Forelimb muscle (tissue), 1 donor: ENCODE data around the gene VDR. TPM values are rescaled to one million over a fixed set of nuclear protein-coding genes. Genes with fewer than 3 reads are reported as not detected.

Source experiments
- DNase-seq: peaks from one replicate; pipeline ENCODE4 v3.0.0-alpha.2; 2013; ENCODE audit warnings: low read depth
- polyA plus RNA-seq: library from polyadenylated mRNA; unstranded; fragments of 120-200 nt; gene quantifications from one replicate; pipeline ENCODE4 v1.2.1, GENCODE V29; 2013; ENCODE audit not compliant: insufficient read length

The VDR gene
- polyA plus RNA-seq, 1 donor, result 0.46 TPM

- no peak for DNase-seq
Observed at GRCh38 chr12:47894068-47894467, 10.7 kb downstream of the VDR start.

GRCh38 chr12:47892819-47893218, 12.0 kb downstream of the VDR start:
- DNase-seq, result no peak

DNA sequence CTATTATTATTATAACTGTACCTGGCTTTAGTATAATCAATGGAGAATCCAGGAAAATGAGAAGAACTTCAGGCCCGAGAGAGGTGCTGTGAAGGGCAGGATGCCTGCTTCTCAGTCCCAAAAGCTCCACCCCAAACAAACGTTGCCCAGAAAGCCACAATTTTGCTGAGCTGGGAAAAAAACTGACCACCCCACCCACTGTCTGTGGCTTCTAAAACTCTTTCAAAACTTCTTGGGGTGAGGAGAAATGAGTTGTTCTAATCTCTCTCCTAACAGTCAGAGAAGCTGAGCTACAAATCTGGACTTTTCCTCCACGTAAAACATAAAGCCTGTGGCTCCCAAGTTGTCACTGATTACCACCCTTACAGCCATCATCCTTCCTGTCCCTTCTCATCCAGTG, 13.4 kb downstream of the VDR start:
- no peak for DNase-seq

- no peak for DNase-seq
Observed at GRCh38 chr12:47889040-47889439, 15.8 kb downstream of the VDR start.

- no peak for DNase-seq
Observed at GRCh38 chr12:47888153-47888819, 16.5 kb downstream of the VDR start.

GRCh38 chr12:47887529-47887928, 17.3 kb downstream of the VDR start:
- no peak for DNase-seq

GRCh38 chr12:47886510-47887240, 18.1 kb downstream of the VDR start:
- DNase-seq, result no peak

DNA sequence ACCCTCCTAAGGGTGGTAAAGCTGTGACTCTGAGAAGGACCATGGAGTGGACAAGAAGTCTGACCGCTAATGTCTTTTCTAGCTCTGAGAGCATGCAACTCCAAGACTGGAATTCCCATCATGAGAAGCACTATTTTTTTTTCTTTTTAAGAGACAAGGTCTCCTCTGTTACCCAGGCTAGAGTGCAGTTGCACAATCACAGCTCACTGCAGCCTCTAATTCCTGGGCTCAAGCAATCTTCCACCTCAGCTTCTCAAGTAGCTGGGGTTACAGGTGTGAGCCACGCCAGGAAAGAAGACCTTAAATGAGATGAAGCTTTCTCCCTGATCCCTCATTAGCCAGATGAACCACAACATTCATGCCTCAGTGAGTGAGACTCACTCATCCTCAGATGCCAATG, 19.2 kb downstream of the VDR start:
- no peak for DNase-seq

- DNase-seq, result no peak
Observed at GRCh38 chr12:47885012-47885501, 19.7 kb downstream of the VDR start.

- no peak for DNase-seq
Observed at GRCh38 chr12:47884501-47884900, 20.3 kb downstream of the VDR start.

DNA sequence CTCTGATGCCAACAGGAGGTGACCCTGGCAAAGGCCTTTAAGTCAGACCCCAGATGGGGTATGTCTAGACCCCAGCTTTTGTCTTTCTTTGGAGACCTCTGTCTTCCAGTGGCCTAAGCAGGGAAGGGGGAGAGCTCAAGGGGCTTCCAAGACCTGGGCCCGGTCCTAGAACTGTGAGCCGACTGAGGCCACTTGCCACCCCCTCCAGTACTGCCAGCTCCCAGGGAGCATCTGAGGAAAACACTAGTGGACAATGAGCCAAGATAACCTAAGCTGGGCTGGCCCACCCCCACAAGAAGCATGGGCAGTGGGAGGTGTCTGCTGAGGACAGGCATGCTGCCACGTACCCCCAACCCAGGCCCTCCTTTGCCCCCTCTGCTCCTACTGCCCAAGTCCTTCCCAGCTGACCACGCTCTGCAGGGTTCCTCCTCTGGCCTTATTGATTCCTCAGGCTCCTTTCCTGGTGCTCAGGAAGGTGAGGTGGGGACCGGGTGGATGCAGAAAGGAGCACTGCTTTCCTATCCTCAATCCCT, 21.1 kb downstream of the VDR start:
- DNase-seq, result no peak

- no peak for DNase-seq
Observed at GRCh38 chr12:47882781-47883546, 21.8 kb downstream of the VDR start.

DNA sequence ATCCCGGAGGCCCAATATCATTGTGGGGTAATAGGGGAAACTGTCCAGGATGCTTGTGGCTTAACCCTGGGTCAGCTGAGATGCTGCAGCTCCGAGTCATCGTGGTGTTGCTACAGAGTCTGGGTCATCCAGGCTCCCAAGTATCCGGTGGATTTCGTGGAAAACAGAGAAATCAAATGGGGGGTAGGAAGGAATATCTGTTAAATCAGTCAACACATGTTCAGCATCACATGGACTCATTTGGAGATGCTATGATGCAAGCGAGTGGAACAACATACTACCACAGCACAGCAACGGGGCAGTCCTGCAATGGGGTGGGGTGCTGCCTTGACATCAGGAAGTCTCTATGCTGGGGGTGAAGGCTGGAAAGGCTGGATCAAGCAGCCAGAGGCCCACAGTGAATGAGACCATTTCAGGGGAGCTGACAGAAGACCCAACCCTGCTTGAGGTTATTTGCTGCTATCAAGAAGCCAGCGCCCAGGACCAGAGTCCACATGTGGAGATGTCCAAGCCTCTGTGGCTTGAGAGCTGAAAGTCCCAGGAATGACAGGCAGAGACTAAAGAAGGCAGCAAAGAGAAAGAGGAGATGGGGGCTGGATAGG, 22.9 kb downstream of the VDR start:
- DNase-seq, result no peak

DNA sequence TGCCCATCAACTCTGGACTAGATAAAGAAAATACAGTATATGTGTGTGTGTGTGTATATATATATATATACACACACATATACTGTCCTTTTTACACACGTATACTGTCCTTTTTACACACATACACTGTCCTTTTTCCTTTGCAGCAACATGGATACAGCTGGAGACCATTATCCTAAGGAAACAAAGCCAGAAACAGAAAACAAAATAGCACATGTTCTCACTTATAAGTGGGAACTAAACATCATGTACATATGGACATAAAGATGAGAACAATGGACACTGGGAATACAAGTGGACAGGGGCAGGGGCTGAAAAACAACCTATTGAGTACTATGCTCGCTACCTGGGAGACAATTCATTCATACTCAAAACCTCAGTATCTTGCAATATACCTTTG, 23.7 kb downstream of the VDR start:
- DNase-seq, result no peak

- no peak for DNase-seq
Observed at GRCh38 chr12:47878918-47879481, 25.8 kb downstream of the VDR start.

- DNase-seq, result no peak
Observed at GRCh38 chr12:47878293-47878917, 26.4 kb downstream of the VDR start.

DNA sequence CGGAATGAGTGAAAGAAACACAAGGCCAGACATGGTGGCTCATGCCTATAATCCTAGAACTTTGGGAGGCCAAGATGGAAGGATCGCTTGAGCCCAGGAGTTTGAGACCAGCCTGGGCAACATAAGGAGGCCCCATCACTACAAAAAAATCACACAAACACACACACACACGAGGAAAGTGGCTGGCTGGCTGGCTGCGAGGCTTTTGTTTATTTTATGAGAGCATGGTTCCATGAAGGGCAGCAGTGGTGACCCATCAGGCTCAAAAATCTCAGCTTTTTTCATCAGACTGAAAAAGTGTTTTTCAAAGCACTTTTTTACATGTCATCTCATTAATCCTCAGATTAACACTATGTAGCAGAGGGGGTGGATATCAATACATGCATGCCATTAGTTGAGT, 27.7 kb downstream of the VDR start:
- no peak for DNase-seq

DNA sequence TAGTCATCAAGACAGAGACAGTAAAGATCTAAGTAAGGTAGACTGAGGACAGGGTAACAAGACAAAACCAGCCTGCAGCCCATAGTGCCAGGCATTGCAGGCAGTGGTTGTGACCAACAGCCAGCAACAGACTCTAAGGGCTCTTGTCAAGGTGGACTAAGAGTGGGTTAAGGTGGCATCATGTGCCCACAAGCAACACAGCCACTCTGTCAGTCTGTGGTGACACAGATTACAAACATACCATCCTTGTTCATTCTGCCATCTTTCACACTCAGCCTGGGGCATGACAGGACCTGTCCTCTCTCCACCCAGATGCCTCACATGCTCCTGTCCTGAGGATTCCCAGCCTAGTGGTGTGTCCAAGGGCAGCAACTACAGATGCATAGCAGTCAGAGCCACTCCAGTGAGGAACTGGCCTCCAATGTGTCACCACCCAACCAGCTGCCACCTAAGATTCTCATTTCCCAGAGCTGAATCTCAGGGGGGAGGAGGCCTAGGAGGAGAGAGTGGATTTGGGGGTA, 28.3 kb downstream of the VDR start:
- no peak for DNase-seq

GRCh38 chr12:47875746-47876439, 28.9 kb downstream of the VDR start:
- DNase-seq, result no peak

DNA sequence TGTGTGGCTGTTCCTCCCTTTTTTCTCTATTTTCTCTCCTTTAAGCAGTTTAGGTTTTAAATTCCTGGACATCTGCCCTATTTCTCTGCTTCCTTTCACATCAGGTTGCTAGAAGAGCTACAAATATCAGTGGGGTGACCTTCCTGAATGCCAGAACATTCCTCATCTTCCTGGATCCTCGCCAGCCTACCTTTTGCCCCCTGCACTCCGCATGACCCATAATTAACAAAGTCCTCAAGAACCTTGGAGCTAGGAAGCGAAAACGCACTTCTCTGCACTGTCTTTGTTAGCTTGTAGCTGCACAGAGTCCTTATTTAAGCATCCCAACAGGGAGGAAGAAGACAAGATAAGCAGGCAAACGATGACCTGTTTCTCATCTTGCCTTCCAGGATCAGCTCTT, 30.5 kb downstream of the VDR start:
- DNase-seq, result no peak
